Smooth muscle cell (in vitro differentiated cells): Measurements from ENCODE around the gene GK2. TPM values are rescaled to one million over a fixed set of nuclear protein-coding genes. Genes with fewer than 3 reads are reported as not detected.

Experiments used
- DNase-seq: peaks from one replicate; lab custom pipeline; 2025; ENCODE audit not compliant: unreplicated experiment; lab: John Stamatoyannopoulos, UW
- H2AFZ ChIP-seq: fragments of 200-600 bp; sonication (generic); 2 replicates; pipeline ENCODE4 v1.6.0; 2016; ENCODE audit warnings: antibody characterized with exemption, low read depth, mild to moderate bottlenecking
- H3F3A ChIP-seq: fragments of 200-600 bp; sonication (generic); 2 replicates; pipeline ENCODE4 v1.6.0; 2017; ENCODE audit warnings: antibody characterized with exemption, low read depth
- H3K27ac ChIP-seq: fragments of 200-600 bp; sonication (generic); 2 replicates; pipeline ENCODE4 v1.5.1; 2016; ENCODE audit warnings: low read depth, mild to moderate bottlenecking
- H3K27me3 ChIP-seq: fragments of 200-600 bp; sonication (generic); 2 replicates; pipeline ENCODE4 v1.6.1; 2016; ENCODE audit warnings: low read depth, mild to moderate bottlenecking
- H3K36me3 ChIP-seq: fragments of 200-600 bp; sonication (generic); 2 replicates; pipeline ENCODE4 v1.5.1; 2016; ENCODE audit warnings: low read depth
- H3K4me1 ChIP-seq: fragments of 200-600 bp; sonication (generic); 2 replicates; pipeline ENCODE4 v1.5.1; 2016; ENCODE audit warnings: low read depth
- H3K4me2 ChIP-seq: fragments of 200-600 bp; sonication (generic); 2 replicates; pipeline ENCODE4 v1.6.0; 2016; ENCODE audit warnings: mild to moderate bottlenecking
- H3K4me3 ChIP-seq: fragments of 200-600 bp; sonication (generic); 2 replicates; pipeline ENCODE4 v1.5.1; 2016; ENCODE audit warnings: mild to moderate bottlenecking
- H3K79me2 ChIP-seq: fragments of 200-600 bp; sonication (generic); 2 replicates; pipeline ENCODE4 v1.6.0; 2016; ENCODE audit warnings: low read depth, mild to moderate bottlenecking
- H3K9ac ChIP-seq: fragments of 200-600 bp; sonication (generic); 2 replicates; pipeline ENCODE4 v1.6.0; 2016; ENCODE audit warnings: low read depth
- H3K9me3 ChIP-seq: fragments of 200-600 bp; sonication (generic); replicated peaks from 2 replicates; pipeline ENCODE4 v1.5.1; 2016; ENCODE audit warnings: low read depth
- H4K20me1 ChIP-seq: fragments of 200-600 bp; sonication (generic); 2 replicates; pipeline ENCODE4 v1.6.0; 2016; ENCODE audit warnings: low read depth
- CTCF ChIP-seq: fragments of 200-600 bp; sonication (generic); IDR thresholded peaks from 2 replicates; pipeline ENCODE4 v1.5.1; 2017; ENCODE audit warnings: borderline replicate concordance, mild to moderate bottlenecking, antibody characterized with exemption; ENCODE audit not compliant: insufficient read depth, poor library complexity, severe bottlenecking
- WGBS: methylation state at CpG from one replicate; pipeline ENCODE4 v1.1.7; 2016; ENCODE audit warnings: low lambda C conversion rate; 5-methylcytosine and 5-hydroxymethylcytosine counted together
- polyA plus RNA-seq: library from polyadenylated mRNA; unstranded; fragments of >200 nt; fragmentation: Nextera tagmentation; extraction: Ambion mirVana; gene quantifications from 2 replicates; pipeline ENCODE4 v1.2.1, GENCODE V29; 2016
- total RNA-seq: library from RNA; depleted of rRNA; stranded (reverse); fragments of >200 nt; gene quantifications from 2 replicates; pipeline ENCODE4 v1.2.3, GENCODE V29; 2014

The GK2 gene
- total and polyA plus RNA-seq, 2 experiments from 2014 or later = not detected

GRCh38 chr4:79364061-79364460, 44.0 kb downstream of the GK2 start:
- H3K9me3 ChIP-seq = no peaks in the 10 kb centered on the region
- no peaks in the 10 kb centered on the region for H3K36me3 ChIP-seq
- H3K4me3 ChIP-seq = no peak overlapping the region
- H2AFZ ChIP-seq = no peak overlapping the region
- no peaks in the 10 kb centered on the region for H3K27me3 ChIP-seq
- no peaks in the 10 kb centered on the region for H4K20me1 ChIP-seq
- no peak overlapping the region for H3K9ac ChIP-seq
- TF ChIP-seq CTCF = no peak
- WGBS = 84% methylated on average over 6 of the region's 6 CpGs
- no peak overlapping the region for H3K4me2 ChIP-seq
- no peak for DNase-seq
- no peaks in the 10 kb centered on the region for H3K79me2 ChIP-seq
- H3F3A ChIP-seq = no peaks in the 10 kb centered on the region
- H3K27ac ChIP-seq = no peak overlapping the region
- no peaks in the 10 kb centered on the region for H3K4me1 ChIP-seq

GRCh38 chr4:79362626-79363025, 45.4 kb downstream of the GK2 start:
- H2AFZ ChIP-seq = no peak overlapping the region
- H3K4me1 ChIP-seq = no peaks in the 10 kb centered on the region
- H3K9me3 ChIP-seq = no peaks in the 10 kb centered on the region
- no peak overlapping the region for H3K4me3 ChIP-seq
- no peaks in the 10 kb centered on the region for H3K36me3 ChIP-seq
- no peaks in the 10 kb centered on the region for H3K27me3 ChIP-seq
- no peaks in the 10 kb centered on the region for H3K79me2 ChIP-seq
- WGBS = 93% methylated on average over 4 of the region's 4 CpGs
- H3K9ac ChIP-seq = no peak overlapping the region
- no peak for DNase-seq
- H3K4me2 ChIP-seq = no peak overlapping the region
- H3K27ac ChIP-seq = no peak overlapping the region
- no peaks in the 10 kb centered on the region for H3F3A ChIP-seq
- no peaks in the 10 kb centered on the region for H4K20me1 ChIP-seq
- no peak for TF ChIP-seq CTCF

- H3F3A ChIP-seq = no peaks in the 10 kb centered on the region
- no peak for TF ChIP-seq CTCF
- no peaks in the 10 kb centered on the region for H3K4me1 ChIP-seq
- no peak overlapping the region for H3K9ac ChIP-seq
- no peak for DNase-seq
- H3K36me3 ChIP-seq = no peaks in the 10 kb centered on the region
- H2AFZ ChIP-seq = no peak overlapping the region
- no peaks in the 10 kb centered on the region for H3K27me3 ChIP-seq
- H3K9me3 ChIP-seq = no peaks in the 10 kb centered on the region
- H4K20me1 ChIP-seq = no peaks in the 10 kb centered on the region
- H3K27ac ChIP-seq = no peak overlapping the region
- H3K79me2 ChIP-seq = no peaks in the 10 kb centered on the region
- no peak overlapping the region for H3K4me2 ChIP-seq
- H3K4me3 ChIP-seq = no peak overlapping the region
Measured at GRCh38 chr4:79360006-79360405, 48.0 kb downstream of the GK2 start.

- no peaks in the 10 kb centered on the region for H3K36me3 ChIP-seq
- no peak for TF ChIP-seq CTCF
- H3K27me3 ChIP-seq = no peaks in the 10 kb centered on the region
- H3K9me3 ChIP-seq = no peaks in the 10 kb centered on the region
- no peak overlapping the region for H3K9ac ChIP-seq
- no peak overlapping the region for H3K27ac ChIP-seq
- WGBS = 77% methylated on average over 1 of the region's 1 CpG
- no peak for DNase-seq
- no peaks in the 10 kb centered on the region for H4K20me1 ChIP-seq
- H3K79me2 ChIP-seq = no peaks in the 10 kb centered on the region
- H3K4me2 ChIP-seq = no peak overlapping the region
- no peaks in the 10 kb centered on the region for H3F3A ChIP-seq
- no peaks in the 10 kb centered on the region for H3K4me1 ChIP-seq
- no peak overlapping the region for H2AFZ ChIP-seq
- no peak overlapping the region for H3K4me3 ChIP-seq
Measured at GRCh38 chr4:79358438-79358837, 49.6 kb downstream of the GK2 start.
